Measurements from ENCODE around the gene PCDHB12.
"Not testable (repeated sequence)": the region's sequence is repeated elsewhere in the genome, so short reads cannot be mapped to it uniquely, and the experiment has no call there.

The PCDHB12 gene

GRCh38 chr5:141208478-141208877 lies at the start of gene PCDHB12:
TSS of gene PCDHB12 (plus strand) at chr5:141208719. CDS start at chr5:141208908, 189 bp downstream.
- FAIRE-seq (no peak), DNase-seq (ENCODE audit: insufficient read length, low spot score) (no peak)

DNA sequence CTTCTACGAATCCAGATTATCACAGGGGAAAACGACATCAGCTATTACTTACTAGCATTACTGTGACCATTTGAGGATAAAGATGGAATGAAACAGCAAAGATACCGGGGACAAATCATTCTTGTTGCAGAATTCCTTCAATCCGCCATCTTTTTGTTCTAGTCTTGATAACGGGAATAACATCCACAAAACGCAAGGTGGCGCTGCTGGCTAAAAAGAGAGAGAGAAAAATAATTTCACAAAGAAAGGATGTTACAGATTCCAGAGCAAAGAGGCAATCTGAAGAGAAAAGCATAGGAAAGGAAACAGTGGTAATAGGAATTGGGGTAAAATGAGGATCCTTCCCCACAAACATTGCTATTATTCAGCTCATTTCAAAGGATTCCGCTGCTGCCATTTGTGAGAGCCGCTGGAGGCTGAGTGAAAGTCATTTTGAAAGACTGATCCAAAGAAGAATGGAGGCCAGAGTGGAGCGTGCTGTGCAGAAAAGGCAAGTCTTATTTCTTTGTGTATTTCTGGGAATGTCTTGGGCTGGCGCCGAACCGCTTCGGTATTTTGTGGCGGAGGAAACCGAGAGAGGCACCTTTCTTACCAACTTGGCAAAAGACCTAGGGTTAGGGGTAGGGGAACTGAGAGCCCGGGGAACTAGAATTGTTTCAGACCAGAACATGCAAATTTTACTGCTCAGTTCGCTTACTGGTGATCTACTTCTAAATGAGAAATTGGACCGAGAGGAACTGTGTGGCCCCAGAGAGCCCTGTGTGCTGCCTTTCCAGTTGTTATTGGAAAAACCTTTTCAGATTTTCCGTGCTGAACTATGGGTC lies 35.9 kb upstream of the PCDHB12 start, which contains the start of gene PCDHB7:
TSS of gene PCDHB7 (plus strand) at position 264 of the 824 bp plus-strand sequence. CDS start at position 456, 192 bp downstream.
- no peak for DNase-seq (ENCODE audit: insufficient read length, low spot score)
- FAIRE-seq: no peak

GRCh38 chr5:141174291-141175104 lies 34.0 kb upstream of the PCDHB12 start:
- not testable (repeated sequence) for DNase-seq (ENCODE audit: insufficient read length, low spot score); FAIRE-seq

DNA sequence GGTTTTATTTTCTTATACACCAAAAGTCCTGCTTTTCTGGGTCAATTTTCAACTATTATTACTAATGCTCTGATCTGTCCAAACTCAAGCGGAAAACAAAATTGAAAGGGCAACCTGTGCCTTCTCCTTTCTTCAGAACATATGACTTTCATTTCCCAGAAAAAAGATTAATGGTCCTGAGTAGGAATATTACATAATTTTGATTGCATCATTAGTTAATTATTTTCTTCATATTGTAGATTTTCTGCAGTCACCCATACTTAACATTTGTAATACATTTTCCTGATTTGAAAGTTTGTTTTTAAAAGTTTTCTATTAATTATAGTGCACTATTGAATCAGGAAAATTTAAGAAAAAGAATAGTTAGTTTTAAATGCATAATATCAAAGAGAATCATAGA lies 32.6 kb upstream of the PCDHB12 start:
- DNase-seq (ENCODE audit: insufficient read length, low spot score) (no peak), FAIRE-seq (no peak)

GRCh38 chr5:141177577-141178191 lies 30.8 kb upstream of the PCDHB12 start, which contains the start of gene PCDHB8:
TSS of gene PCDHB8 (plus strand) at chr5:141177790. CDS start at chr5:141178035, 245 bp downstream.
- not testable (repeated sequence) for FAIRE-seq; DNase-seq (ENCODE audit: insufficient read length, low spot score)

DNA sequence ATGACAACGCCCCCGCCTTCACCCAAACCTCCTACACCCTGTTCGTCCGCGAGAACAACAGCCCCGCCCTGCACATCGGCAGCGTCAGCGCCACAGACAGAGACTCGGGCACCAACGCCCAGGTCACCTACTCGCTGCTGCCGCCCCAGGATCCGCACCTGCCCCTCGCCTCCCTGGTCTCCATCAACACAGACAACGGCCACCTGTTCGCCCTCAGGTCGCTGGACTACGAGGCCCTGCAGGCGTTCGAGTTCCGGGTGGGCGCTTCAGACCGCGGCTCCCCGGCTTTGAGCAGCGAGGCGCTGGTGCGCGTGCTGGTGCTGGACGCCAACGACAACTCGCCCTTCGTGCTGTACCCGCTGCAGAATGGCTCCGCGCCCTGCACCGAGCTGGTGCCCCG lies 29.1 kb upstream of the PCDHB12 start:
- not testable (repeated sequence) for DNase-seq (ENCODE audit: insufficient read length, low spot score); FAIRE-seq

DNA sequence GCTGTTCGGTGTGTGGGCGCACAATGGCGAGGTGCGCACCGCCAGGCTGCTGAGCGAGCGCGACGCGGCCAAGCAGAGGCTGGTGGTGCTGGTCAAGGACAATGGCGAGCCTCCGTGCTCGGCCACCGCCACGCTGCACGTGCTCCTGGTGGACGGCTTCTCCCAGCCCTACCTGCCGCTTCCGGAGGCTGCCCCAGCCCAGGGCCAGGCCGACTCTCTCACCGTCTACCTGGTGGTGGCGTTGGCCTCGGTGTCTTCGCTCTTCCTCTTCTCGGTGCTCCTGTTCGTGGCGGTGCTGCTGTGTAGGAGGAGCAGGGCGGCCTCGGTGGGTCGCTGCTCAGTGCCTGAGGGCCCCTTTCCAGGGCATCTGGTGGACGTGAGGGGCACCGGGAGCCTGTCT lies 28.6 kb upstream of the PCDHB12 start:
- DNase-seq (ENCODE audit: insufficient read length, low spot score); FAIRE-seq: not testable (repeated sequence)

- DNase-seq (ENCODE audit: insufficient read length, low spot score): no peak
- FAIRE-seq: no peak
Observed at GRCh38 chr5:141180313-141180712, 28.2 kb upstream of the PCDHB12 start.

DNA sequence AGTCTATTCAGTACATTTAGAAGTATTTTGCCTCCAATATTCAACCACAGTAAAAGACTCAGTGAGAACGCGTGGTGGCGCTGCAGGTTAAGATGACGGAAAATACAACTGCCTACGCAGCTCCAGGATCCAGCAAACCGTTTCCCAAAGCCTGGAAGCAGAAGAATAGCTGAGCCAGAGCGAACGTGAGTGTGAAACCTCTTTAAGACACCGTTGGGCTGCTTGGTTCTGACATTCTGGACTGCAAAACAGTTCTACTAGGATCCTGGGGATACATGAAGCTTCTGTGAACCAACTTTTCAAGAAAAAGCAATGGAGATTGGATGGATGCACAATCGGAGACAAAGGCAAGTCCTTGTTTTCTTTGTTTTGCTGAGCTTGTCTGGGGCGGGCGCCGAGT lies 26.3 kb upstream of the PCDHB12 start, which contains the start of gene PCDHB16:
TSS of gene PCDHB16 (plus strand) at position 140 of the 400 bp plus-strand sequence. CDS start at position 313, 173 bp downstream.
- no peak for DNase-seq (ENCODE audit: insufficient read length, low spot score)

DNA sequence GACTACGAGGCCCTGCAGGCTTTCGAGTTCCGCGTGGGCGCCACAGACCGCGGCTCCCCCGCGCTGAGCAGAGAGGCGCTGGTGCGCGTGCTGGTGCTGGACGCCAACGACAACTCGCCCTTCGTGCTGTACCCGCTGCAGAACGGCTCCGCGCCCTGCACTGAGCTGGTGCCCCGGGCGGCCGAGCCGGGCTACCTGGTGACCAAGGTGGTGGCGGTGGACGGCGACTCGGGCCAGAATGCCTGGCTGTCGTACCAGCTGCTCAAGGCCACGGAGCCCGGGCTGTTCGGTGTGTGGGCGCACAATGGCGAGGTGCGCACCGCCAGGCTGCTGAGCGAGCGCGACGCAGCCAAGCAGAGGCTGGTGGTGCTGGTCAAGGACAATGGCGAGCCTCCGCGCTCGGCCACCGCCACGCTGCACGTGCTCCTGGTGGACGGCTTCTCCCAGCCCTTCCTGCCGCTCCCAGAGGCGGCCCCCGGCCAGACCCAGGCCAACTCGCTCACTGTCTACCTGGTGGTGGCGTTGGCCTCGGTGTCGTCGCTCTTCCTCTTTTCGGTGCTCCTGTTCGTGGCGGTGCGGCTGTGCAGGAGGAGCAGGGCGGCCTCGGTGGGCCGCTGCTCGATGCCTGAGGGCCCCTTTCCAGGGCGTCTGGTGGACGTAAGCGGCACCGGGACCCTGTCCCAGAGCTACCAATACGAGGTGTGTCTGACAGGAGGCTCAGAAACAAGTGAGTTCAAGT lies 24.2 kb upstream of the PCDHB12 start:
- not testable (repeated sequence) for DNase-seq (ENCODE audit: insufficient read length, low spot score); FAIRE-seq

More for the DNA sequence above, 26.3 kb upstream of the PCDHB12 start, which contains the start of gene PCDHB16:
- no peak for FAIRE-seq

GRCh38 chr5:141186897-141187512 lies 21.5 kb upstream of the PCDHB12 start, which contains the start of gene PCDHB9:
TSS of gene PCDHB9 (plus strand) at chr5:141187161. CDS start at chr5:141187319, 158 bp downstream.
- FAIRE-seq (no peak), DNase-seq (ENCODE audit: insufficient read length, low spot score) (no peak)

GRCh38 chr5:141188682-141189081 lies 19.8 kb upstream of the PCDHB12 start:
- not testable (repeated sequence) for DNase-seq (ENCODE audit: insufficient read length, low spot score); FAIRE-seq

GRCh38 chr5:141189131-141189530 lies 19.4 kb upstream of the PCDHB12 start:
- not testable (repeated sequence) for FAIRE-seq; DNase-seq (ENCODE audit: insufficient read length, low spot score)

GRCh38 chr5:141192110-141192725 lies 16.3 kb upstream of the PCDHB12 start, which contains the start of gene PCDHB10:
TSS of gene PCDHB10 (plus strand) at chr5:141192353. CDS start at chr5:141192553, 200 bp downstream.
- no peak for DNase-seq (ENCODE audit: insufficient read length, low spot score)

GRCh38 chr5:141194332-141194731 lies 14.2 kb upstream of the PCDHB12 start:
- DNase-seq (ENCODE audit: insufficient read length, low spot score); FAIRE-seq: not testable (repeated sequence)

More at GRCh38 chr5:141192110-141192725, 16.3 kb upstream of the PCDHB12 start, which contains the start of gene PCDHB10:
- no peak for FAIRE-seq

DNA sequence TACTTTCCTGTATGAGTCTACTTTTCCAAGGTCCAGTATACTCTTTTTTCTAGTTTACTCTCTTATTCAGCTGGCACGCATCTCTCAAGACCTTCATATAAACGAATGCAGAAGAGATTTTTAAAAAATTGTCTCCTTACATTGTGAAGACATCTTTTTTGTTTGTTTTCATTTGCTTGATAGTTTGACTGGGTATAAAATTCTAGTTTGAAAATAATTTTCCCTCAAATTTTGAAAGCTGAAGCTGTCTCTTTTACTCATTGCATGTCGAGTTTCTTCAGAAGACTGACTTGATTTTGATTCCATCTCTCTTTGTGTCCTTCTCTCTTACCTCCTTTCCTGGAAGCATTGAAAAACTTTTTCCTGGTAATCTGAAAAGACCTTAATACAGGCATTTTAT lies 12.2 kb upstream of the PCDHB12 start:
- no peak for FAIRE-seq
- DNase-seq (ENCODE audit: insufficient read length, low spot score): no peak

DNA sequence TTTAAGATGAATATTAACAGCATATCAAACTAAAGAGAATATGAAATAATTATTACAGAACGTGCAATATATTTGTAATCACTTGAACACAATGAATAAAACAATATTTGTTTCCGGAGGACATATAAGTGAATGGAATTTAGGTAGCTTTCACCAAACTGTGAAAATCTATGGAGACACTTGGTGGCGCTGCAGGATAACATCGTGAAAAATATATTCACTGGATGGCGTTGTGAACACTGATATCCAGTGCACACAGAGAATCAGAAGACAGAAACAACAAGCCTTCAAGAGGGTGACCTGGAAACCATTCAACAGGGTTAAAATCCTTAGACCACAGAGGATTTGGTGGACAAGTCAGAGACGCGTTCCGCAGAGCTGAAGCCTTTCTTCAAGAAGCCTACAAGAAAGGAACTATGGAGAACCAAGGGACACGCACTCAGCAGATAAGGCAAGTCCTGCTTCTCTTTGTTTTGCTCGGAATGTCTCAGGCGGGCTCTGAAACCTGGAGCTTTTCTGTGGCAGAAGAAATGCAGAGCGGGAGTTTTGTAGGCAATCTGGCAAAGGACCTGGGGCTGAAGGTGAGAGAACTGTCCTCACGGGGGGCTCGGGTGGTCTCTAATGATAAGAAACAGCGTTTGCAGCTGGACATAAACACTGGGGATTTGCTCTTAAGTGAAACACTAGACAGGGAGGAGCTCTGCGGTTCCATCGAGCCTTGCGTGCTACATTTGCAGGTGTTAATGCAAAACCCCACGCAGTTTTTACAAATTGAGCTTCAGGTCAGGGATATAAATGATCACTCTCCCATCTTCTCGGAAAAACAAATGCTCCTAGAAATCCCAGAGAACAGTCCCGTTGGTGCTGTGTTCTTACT lies 8.9 kb upstream of the PCDHB12 start, which contains the start of gene PCDHB11:
TSS of gene PCDHB11 (plus strand) at position 269 of the 877 bp plus-strand sequence. CDS start at position 417, 148 bp downstream.
- FAIRE-seq (no peak), DNase-seq (ENCODE audit: insufficient read length, low spot score) (no peak)

Measured in GM19239 (cell line).